Kidney (tissue), 14 donors: ENCODE results near the gene KPNA5. TPM values are rescaled to one million over a fixed set of nuclear protein-coding genes. Genes with fewer than 3 reads are reported as not detected.
"Not testable (repeated sequence)": the region's sequence is repeated elsewhere in the genome, so short reads cannot be mapped to it uniquely, and the experiment has no call there.

Source experiments
- DNase-seq, 5 donors: peaks; one replicate each; pipeline ENCODE4 v3.0.0-alpha.2; 2013 to 2020
- FAIRE-seq: peaks from 2 replicates; lab custom pipeline; 2012; peaks lifted over from hg19 to GRCh38; lab: Jason Lieb, UNC
- H3K27ac ChIP-seq, 2 donors: one replicate each; pipeline ENCODE4 v1.7.0; 2013; ENCODE audit warnings: low read depth in 2 of 2, low read length in 2 of 2, inconsistent platforms in 1 of 2
- H3K27me3 ChIP-seq: one replicate; pipeline ENCODE4 v1.7.1; 2013; ENCODE audit warnings: low read length, inconsistent platforms; ENCODE audit not compliant: control insufficient read depth, insufficient read depth
- H3K36me3 ChIP-seq, 3 donors: one replicate each; pipeline versions ENCODE4 v1.7.0 to v1.7.1; 2013; ENCODE audit warnings: low read length in 3 of 3, control low read depth in 1 of 3, inconsistent platforms in 1 of 3; ENCODE audit not compliant: insufficient read depth in 3 of 3, control insufficient read depth in 2 of 3
- H3K4me1 ChIP-seq, 3 donors: one replicate each; pipeline versions ENCODE4 v1.7.0 to v1.7.1; 2013; ENCODE audit warnings: low read length in 3 of 3, inconsistent platforms in 1 of 3, low read depth in 1 of 3; ENCODE audit not compliant: control insufficient read depth in 2 of 3, insufficient read depth in 2 of 3
- H3K4me3 ChIP-seq, 3 donors: one replicate each; pipeline versions ENCODE4 v1.7.0 to v1.8.1; 2013; ENCODE audit warnings: low read length in 3 of 3, control low read depth in 1 of 3, inconsistent platforms in 1 of 3
- H3K9ac ChIP-seq, 3 donors: one replicate each; pipeline versions ENCODE4 v1.7.0 to v1.7.1; 2013; ENCODE audit warnings: low read length in 3 of 3, control low read depth in 1 of 3, inconsistent platforms in 1 of 3
- H3K9me3 ChIP-seq, 3 donors: one replicate each; pipeline versions ENCODE4 v1.7.0 to v1.7.1; 2013; ENCODE audit warnings: low read length in 3 of 3, control low read depth in 1 of 3, inconsistent platforms in 1 of 3; ENCODE audit not compliant: control insufficient read depth in 2 of 3, insufficient read depth in 1 of 3
- CTCF ChIP-seq: IDR thresholded peaks from 3 replicates; pipeline ENCODE4 v1.5.1; 2012; ENCODE audit warnings: mild to moderate bottlenecking, moderate library complexity, borderline replicate concordance; ENCODE audit not compliant: insufficient read depth; ENCODE audit errors: extremely low read depth
- intact Hi-C: fragments of 100-400 bp; cut with DNase I; formaldehyde crosslinking; loops from one replicate; pipeline ENCODE4 v1.11.1; 2022
- polyA plus RNA-seq: library from polyadenylated mRNA; stranded (reverse); fragments of 350-450 nt; fragmentation: Illumina TruSeq; extraction: RNeasy Lipid Tissue Mini Kit (QIAGEN cat#74804); gene quantifications from one replicate; pipeline ENCODE4 v1.2.3, GENCODE V29; 2014; ENCODE audit warnings: low read depth, low replicate concordance; ENCODE audit not compliant: insufficient read depth
- total RNA-seq: library from RNA; stranded (reverse); fragmentation: NEBNext Ultra II Directional; extraction: Animal tissue kit (Norgen Biotek cat#: 25700); gene quantifications from one replicate; pipeline ENCODE4 v1.2.1, GENCODE V29; 2021
- donor health status: control.
- donor health status: control.
- donor health status: control.
- donor health status: control.
- donor health status: control.
- donor health status: DM: yes; HTN: yes; CAD: no.
- donor health status: Normal renal cell carcinoma (clear cell type).

The KPNA5 gene
- total and polyA plus RNA-seq, 2 donors from 2014 or later, result 2.5 to 18.2 TPM

DNA sequence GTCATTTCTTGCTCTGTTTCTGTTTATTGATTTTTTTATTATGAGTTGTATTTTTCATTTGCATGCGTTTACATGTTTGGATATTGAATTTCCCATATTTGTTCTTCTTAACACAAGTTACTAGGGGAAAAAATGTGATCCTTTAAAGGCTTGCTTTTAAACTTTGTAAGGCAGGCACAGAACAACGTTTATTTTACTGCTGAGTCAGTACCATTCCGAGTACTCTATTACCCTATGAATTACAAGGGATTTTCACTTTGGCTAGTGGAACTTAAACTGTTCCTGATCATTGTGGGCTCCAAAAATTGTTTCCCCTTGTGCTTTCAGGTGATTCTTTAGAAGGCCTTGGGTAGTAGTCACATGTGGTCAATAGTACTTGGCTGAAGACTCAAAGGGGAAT lies 56.0 kb downstream of the KPNA5 start:
- no peaks in the 10 kb centered on the region for H3K4me1 ChIP-seq
- no peak for TF ChIP-seq CTCF
- FAIRE-seq, result no peak
- no peaks in the 10 kb centered on the region for H3K9me3 ChIP-seq
- H3K27ac ChIP-seq, result no peak overlapping the region
- H3K27me3 ChIP-seq, result no peaks in the 10 kb centered on the region
- no peak overlapping the region for H3K4me3 ChIP-seq
- DNase-seq, result no peak
- intact Hi-C loops, result no loop called here
- peaks cover 0 to 5% (median 3%) of the 10 kb centered on the region in 3 donors for H3K36me3 ChIP-seq
- no peak overlapping the region for H3K9ac ChIP-seq

DNA sequence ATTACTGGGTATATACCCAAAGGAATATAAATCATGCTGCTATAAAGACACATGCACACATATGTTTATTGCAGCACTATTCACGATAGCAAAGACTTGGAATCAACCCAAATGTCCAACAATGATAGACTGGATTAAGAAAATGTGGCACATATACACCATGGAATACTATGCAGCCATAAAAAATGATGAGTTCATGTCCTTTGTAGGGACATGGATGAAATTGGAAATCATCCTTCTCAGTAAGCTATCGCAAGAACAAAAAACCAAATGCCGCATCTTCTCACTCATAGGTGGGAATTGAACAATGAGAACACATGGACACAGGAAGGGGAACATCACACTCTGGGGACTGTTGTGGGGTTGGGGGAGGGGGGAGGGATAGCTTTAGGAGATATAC lies 59.5 kb downstream of the KPNA5 start:
- FAIRE-seq, H3K27ac ChIP-seq, H3K9me3 ChIP-seq, H3K27me3 ChIP-seq, H3K4me3 ChIP-seq, intact Hi-C loops, DNase-seq, H3K36me3 ChIP-seq, H3K9ac ChIP-seq, H3K4me1 ChIP-seq: not testable (repeated sequence)

DNA sequence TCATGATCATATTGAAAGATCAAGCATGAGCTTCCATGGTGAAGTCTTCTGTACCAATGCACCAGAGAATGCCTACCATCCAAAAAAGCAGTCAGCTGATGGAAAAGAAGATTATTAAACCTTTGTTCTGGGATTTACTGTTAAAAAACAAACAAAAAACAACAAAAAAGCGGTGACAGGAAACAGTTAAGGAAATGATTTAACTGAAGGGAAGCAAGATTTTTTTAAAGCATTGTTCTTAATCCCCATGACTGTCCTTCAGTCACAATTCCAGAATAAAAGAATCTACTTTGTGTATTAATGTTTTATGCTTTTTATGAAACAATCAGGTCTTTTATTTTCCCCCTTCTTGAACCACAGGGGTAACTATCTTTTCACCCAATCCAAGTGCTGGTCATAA lies 60.6 kb downstream of the KPNA5 start:
- H3K4me1 ChIP-seq, result no peaks in the 10 kb centered on the region
- intact Hi-C loops, result no loop called here
- no peak for FAIRE-seq
- H3K9ac ChIP-seq, result no peak overlapping the region
- no peak for DNase-seq
- H3K27me3 ChIP-seq, result no peaks in the 10 kb centered on the region
- no peaks in the 10 kb centered on the region for H3K36me3 ChIP-seq
- no peak overlapping the region for H3K4me3 ChIP-seq
- no peak overlapping the region for H3K27ac ChIP-seq
- no peak for TF ChIP-seq CTCF
- no peaks in the 10 kb centered on the region for H3K9me3 ChIP-seq

DNA sequence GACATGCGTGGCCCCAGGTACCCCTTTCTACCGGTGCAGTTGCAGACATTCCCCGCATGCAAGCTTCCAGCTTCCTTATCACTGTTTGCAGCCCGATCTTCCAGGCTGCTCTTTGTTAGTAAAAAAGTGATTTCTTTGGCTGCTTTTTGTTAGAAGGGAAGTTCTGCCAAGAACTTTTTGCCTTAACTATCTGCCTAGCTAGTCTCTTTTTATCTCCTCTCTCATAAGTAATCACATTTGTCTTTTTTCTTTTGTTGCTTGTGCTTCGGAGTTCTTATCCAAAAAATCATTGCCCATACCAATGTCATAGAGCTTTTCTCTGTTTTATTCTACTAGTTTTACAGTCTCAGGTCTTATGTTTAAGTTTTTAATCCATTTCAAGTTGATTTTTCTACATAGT lies 64.2 kb downstream of the KPNA5 start:
- Histone ChIP-seq H3K36me3 (no peaks in the 10 kb centered on the region), H3K27ac (no peak overlapping the region), H3K27me3 (no peaks in the 10 kb centered on the region), H3K4me1 (no peaks in the 10 kb centered on the region), H3K9me3 (no peaks in the 10 kb centered on the region), H3K9ac (no peak overlapping the region), H3K4me3 (no peak overlapping the region)
- no peak for TF ChIP-seq CTCF
- DNase-seq, result peak in 1 of 5 donors; percentile 37
- no peak for FAIRE-seq
- intact Hi-C loops, result no loop called here
